Activated naive CD4-positive, alpha-beta T cell treated with anti-CD3 and anti-CD28 coated beads, Interleukin-2, amount 50 U/mL, for 16 hours (primary cell): ENCODE results near the gene VMAC.

Experiments
- DNase-seq: peaks from one replicate; pipeline ENCODE4 v3.0.0-alpha.2; 2020

Gene VMAC

DNA sequence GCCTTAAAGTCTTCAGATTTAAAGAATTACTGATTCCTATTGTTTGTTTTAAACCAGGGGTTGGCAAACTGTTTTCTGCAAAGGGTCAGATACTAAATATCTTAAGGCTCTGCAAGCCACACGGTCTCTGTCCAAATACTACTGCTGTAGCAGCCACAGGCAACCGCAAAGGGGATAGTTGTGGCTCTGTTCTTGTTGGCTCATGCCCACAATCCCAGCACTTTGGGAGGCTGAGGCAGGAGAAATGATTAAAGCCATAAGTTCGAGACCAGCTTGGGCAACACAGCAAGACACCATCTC, 50.9 kb downstream of the VMAC start:
- no peak for DNase-seq

DNA sequence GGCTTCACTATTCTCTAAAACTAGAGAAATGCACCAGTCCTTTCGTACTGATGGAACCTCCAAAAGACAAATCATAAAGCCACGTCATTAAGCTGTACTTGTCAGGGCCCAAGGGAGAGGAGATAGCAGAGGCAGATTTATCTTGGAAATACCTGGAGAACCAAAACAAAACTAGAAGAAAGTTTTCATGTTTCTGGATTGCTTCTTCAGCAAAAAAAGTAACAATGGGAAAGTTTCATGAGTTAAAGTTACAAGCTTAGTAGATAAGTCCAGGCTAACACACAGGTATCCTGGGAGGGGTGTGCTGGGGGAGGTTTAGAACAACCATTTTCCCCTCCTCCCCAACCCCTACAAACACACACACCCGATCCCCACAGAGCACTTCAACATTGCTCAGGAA, 51.7 kb downstream of the VMAC start:
- DNase-seq = no peak

DNA sequence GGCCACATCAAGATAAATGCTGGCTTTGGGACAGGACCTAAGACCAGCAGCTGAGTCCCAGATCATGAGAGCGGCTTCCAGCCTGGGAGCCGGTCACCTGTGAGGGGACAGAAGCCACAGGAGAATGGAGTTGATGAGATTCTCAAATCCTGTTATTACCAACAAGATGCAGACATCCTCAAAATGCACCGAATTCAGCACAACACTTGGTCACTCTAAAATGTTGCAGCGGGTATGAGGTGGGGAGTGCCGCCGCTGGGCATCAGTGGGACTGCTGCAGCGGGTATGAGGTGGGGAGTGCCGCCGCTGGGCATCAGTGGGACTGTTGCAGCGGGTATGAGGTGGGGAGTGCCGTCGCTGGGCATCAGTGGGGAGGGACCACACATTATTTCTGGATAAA, 52.1 kb downstream of the VMAC start:
- DNase-seq = no peak

DNA sequence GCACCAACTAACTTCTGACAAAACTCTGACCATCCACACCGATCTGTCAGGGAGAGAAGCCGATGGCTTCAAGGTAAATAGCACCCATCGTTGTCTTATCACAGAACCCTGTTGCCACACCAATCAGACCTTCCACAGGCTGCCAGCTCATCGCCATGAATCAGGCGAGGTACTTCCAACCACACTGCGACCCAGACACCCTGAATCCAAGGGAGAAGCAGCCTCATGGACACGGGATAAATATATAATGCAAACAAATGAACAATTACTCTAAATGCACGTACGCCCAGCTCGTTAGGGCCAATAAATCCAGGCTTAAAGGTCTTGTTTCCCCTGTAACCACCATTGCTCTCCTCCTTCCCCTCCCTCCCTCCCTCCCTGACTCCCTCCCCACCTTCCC, 52.5 kb downstream of the VMAC start:
- DNase-seq = no peak

DNA sequence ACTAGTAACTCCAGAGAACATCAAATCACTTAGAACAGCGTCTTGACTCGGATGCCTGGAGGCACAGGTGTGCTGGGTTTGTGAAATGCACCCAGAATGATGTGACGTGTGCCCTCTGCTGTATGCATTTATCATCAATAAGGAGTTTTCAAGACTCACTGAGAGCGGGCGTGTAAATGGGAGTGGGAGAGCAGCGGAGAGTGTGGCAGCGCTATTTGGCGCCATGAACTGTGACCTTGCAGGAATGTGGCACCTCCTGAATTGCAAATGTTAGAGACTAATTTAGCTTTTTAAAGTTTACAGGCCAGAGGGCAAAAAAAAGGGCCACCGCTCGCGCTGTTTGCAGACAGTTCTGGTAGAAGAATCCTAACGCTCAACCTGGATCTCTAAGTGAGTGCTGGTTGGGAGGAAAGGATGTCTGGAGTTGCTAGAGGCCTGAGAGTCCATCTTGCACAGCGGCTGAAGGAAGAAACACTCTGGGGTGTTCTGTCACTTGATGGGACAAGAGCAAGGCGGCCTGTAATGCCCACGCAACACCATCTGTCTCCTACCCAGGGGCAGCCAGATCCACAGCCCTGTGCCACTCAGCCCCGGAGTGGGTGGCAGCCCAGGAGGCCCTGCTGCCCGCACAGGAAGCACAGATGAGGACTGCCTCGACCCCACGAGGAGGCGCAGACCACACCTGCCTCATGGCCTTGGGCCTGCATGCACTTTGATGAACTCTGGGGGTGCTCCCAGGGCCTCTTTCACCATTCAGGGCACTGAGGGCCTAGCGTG, 53.6 kb downstream of the VMAC start:
- DNase-seq = no peak

DNA sequence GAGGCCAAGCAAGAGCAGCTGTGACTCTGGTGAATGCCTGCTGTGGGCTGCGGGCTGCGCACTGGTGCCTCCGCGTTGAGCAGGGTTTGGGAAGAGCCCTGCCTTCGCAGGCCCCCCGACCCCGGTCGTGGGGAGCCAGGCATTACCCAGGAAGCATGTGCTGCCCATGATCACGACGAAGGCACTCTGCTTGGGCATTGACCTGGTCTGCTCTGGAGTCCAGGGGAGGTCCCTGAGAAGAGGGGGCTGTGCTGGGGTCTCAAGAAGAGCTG, 54.1 kb downstream of the VMAC start:
- DNase-seq = no peak

DNA sequence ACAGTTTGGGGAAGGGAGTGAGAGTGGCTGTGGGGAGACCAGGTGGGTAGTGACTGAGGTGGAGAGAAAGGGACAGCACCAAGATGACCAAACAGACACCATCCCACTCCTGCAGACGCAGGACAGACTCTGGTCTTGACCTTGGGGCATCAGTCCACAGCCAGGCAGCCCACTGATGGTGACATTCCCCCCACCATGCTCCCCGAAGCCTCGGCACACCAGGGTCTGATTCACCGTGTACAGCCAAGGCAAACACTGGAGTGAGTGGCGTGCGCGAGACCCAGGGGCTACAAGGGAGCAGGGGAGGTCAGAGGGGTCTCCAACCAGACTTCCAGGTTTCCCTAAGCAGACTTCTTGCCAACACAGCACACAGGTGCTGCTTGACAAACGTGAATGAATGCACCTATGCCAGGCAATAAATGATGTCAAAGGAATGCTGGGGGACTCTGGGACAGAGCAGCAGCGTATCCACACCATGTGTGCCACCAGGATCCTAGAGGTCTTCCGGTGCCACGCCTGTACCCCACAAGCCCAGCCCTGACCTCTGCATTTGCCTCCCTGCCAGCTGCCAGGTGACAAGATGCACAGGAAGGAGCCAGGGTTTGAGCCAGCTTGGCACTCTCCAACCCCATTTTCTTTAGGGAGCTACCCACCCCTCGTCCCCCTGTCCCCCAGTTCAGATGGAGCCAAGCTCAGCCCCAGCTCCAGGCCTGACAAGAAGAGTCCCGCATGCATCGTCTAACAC, 54.8 kb downstream of the VMAC start:
- DNase-seq = no peak
